GM23338 (cell line): Measurements from ENCODE around the gene IRAK2.

Experiments
- TF ChIP-seq, protein P1 (sequence below), 2 experiments: fragments of 200-600 bp in 1 of 2; sonication (generic) in 1 of 2; conservative IDR thresholded peaks; 2 replicates each; pipeline versions ENCODE4 v1.5.1 to v1.6.1; 2016 to 2017; ENCODE audit warnings: antibody characterized with exemption in 2 of 2, low read depth in 2 of 2, mild to moderate bottlenecking in 2 of 2, moderate library complexity in 1 of 2
- TF ChIP-seq, protein P2 (sequence below): IDR thresholded peaks from one replicate; pipeline ENCODE4 v1.6.1; 2018; ENCODE audit warnings: antibody characterized with exemption; ENCODE audit not compliant: unreplicated experiment

DNA sequence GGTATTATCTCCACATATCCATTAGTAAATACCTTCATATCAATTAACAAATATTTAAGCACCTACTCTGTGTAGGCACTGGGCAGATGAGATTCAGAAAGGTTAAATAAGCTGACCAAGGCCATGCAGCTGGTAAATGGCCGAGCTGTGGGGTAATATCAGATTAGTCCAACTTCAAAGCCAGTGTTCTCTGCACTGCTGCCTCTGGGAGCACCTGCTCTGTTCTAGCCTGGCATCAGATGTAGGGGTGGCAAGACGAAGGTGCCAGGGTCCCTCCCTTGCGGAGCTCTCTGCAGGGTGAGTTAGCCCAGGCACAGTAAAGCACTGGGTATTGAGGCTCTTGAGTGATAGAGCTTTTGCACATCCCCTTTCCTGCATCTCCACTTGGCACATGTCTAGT, 89.0 kb downstream of the IRAK2 start:
- TF ChIP-seq, protein P1, sequence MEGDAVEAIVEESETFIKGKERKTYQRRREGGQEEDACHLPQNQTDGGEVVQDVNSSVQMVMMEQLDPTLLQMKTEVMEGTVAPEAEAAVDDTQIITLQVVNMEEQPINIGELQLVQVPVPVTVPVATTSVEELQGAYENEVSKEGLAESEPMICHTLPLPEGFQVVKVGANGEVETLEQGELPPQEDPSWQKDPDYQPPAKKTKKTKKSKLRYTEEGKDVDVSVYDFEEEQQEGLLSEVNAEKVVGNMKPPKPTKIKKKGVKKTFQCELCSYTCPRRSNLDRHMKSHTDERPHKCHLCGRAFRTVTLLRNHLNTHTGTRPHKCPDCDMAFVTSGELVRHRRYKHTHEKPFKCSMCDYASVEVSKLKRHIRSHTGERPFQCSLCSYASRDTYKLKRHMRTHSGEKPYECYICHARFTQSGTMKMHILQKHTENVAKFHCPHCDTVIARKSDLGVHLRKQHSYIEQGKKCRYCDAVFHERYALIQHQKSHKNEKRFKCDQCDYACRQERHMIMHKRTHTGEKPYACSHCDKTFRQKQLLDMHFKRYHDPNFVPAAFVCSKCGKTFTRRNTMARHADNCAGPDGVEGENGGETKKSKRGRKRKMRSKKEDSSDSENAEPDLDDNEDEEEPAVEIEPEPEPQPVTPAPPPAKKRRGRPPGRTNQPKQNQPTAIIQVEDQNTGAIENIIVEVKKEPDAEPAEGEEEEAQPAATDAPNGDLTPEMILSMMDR (conservative IDR thresholded peaks at IDR 0.05; ENCODE audit: low read depth in 2 of 2), result no peak
- TF ChIP-seq, protein P2, sequence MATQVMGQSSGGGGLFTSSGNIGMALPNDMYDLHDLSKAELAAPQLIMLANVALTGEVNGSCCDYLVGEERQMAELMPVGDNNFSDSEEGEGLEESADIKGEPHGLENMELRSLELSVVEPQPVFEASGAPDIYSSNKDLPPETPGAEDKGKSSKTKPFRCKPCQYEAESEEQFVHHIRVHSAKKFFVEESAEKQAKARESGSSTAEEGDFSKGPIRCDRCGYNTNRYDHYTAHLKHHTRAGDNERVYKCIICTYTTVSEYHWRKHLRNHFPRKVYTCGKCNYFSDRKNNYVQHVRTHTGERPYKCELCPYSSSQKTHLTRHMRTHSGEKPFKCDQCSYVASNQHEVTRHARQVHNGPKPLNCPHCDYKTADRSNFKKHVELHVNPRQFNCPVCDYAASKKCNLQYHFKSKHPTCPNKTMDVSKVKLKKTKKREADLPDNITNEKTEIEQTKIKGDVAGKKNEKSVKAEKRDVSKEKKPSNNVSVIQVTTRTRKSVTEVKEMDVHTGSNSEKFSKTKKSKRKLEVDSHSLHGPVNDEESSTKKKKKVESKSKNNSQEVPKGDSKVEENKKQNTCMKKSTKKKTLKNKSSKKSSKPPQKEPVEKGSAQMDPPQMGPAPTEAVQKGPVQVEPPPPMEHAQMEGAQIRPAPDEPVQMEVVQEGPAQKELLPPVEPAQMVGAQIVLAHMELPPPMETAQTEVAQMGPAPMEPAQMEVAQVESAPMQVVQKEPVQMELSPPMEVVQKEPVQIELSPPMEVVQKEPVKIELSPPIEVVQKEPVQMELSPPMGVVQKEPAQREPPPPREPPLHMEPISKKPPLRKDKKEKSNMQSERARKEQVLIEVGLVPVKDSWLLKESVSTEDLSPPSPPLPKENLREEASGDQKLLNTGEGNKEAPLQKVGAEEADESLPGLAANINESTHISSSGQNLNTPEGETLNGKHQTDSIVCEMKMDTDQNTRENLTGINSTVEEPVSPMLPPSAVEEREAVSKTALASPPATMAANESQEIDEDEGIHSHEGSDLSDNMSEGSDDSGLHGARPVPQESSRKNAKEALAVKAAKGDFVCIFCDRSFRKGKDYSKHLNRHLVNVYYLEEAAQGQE, result no peak
